K562 (cell line): ENCODE data around the gene GNAQ. TPM values are rescaled to one million over a fixed set of nuclear protein-coding genes. Genes with fewer than 3 reads are reported as not detected.

Experiments
- ATAC-seq: fragments of 200-7000 bp; cut with Tn5 transposase; 3 replicates; pipeline ENCODE4 v1.9.1; 2020; ENCODE audit warnings: moderate library complexity
- BruUV-seq: library from RNA; stranded (reverse); fragments of 400-500 nt; replicated peaks from 2 replicates; lab custom pipeline; 2021; lab: Mats Ljungman, UMichigan
- CTCF ChIA-PET: fragments of 300-600 bp; formaldehyde crosslinking; extraction: SDS; loops from one replicate; lab custom pipeline; 2021; ENCODE audit warnings: low intra/inter-chr PET ratio; lab: Yijun Ruan, JAX
- POLR2A ChIA-PET: fragments of 300-600, 350-650 bp; sonication (Branson Sonifier 250); formaldehyde crosslinking; extraction: SDS; loops from one replicate; lab custom pipeline; 2021; ENCODE audit warnings: antibody characterized with exemption, inconsistent platforms; lab: Yijun Ruan, JAX
- DNase-seq, 4 experiments: peaks; one replicate each; pipeline versions ENCODE4 v3.0.0 to v3.0.0-alpha.2; 2011 to 2018; ENCODE audit warnings: low spot score in 3 of 4, mixed read lengths in 3 of 4; ENCODE audit errors: extremely low read depth in 1 of 4
- FAIRE-seq: peaks from 2 replicates; lab custom pipeline; 2011; peaks lifted over from hg19 to GRCh38; lab: Jason Lieb, UNC
- H2AFZ ChIP-seq: 2 replicates; pipeline ENCODE4 v1.6.0; 2011; ENCODE audit warnings: low read depth, low read length, control low read depth, inconsistent platforms
- H3K27ac ChIP-seq: fragments of 200-600 bp; 3 replicates; pipeline ENCODE4 v1.8.0; 2011; ENCODE audit warnings: low read depth, mild to moderate bottlenecking, control low read depth, inconsistent platforms, low read length, moderate library complexity, mixed read lengths; ENCODE audit errors: extremely low read depth
- H3K27me3 ChIP-seq, 2 experiments: fragments of 300-600 bp in 1 of 2; 2 replicates in 1 of 2; 3 replicates in 1 of 2; pipeline versions ENCODE4 v1.6.0 to v1.8.0; 2011; ENCODE audit warnings: inconsistent platforms in 2 of 2, low read length in 2 of 2, mild to moderate bottlenecking in 1 of 2, mixed read lengths in 1 of 2, moderate library complexity in 1 of 2; ENCODE audit not compliant: control insufficient read depth in 2 of 2, insufficient read depth in 2 of 2
- H3K36me3 ChIP-seq: fragments of 300-600 bp; 3 replicates; pipeline ENCODE4 v1.8.0; 2011; ENCODE audit warnings: mild to moderate bottlenecking, low read length, inconsistent platforms; ENCODE audit not compliant: control insufficient read depth, insufficient read depth
- H3K4me1 ChIP-seq, 2 experiments: fragments of 200-600 bp in 1 of 2; replicated peaks in 1 of 2; 2 replicates in 1 of 2; 3 replicates in 1 of 2; pipeline versions ENCODE4 v1.5.1 to v1.8.0; 2011; ENCODE audit warnings: inconsistent platforms in 2 of 2, low read length in 2 of 2, mild to moderate bottlenecking in 1 of 2, mixed read lengths in 1 of 2, moderate library complexity in 1 of 2; ENCODE audit not compliant: control insufficient read depth in 2 of 2, insufficient read depth in 2 of 2
- H3K4me2 ChIP-seq: 2 replicates; pipeline ENCODE4 v1.6.1; 2011; ENCODE audit warnings: low read length, control low read depth, inconsistent platforms, mixed read lengths; ENCODE audit not compliant: insufficient read depth
- H3K4me3 ChIP-seq: fragments of 200-600 bp; sonication (generic), shearing (Covaris generic); 2 replicates; pipeline ENCODE4 v1.5.1; 2016; ENCODE audit warnings: control low read depth, inconsistent platforms
- H3K79me2 ChIP-seq: fragments of 200-600 bp; 3 replicates; pipeline ENCODE4 v1.8.0; 2011; ENCODE audit warnings: low read length, inconsistent platforms; ENCODE audit not compliant: control insufficient read depth, insufficient read depth
- H3K9ac ChIP-seq, 2 experiments: 2 replicates each; pipeline versions ENCODE4 v1.6.0 to v1.6.1; 2011; ENCODE audit warnings: low read depth in 2 of 2, low read length in 2 of 2, control low read depth in 1 of 2, inconsistent platforms in 1 of 2, mild to moderate bottlenecking in 1 of 2, mixed read lengths in 1 of 2; ENCODE audit not compliant: insufficient read depth in 1 of 2
- H3K9me1 ChIP-seq: one replicate; pipeline ENCODE4 v1.6.0; 2011; ENCODE audit warnings: inconsistent platforms, mild to moderate bottlenecking, low read length, moderate library complexity; ENCODE audit not compliant: control insufficient read depth, insufficient read depth
- H3K9me3 ChIP-seq: replicated peaks from 2 replicates; pipeline ENCODE4 v1.5.1; 2011; ENCODE audit warnings: low read depth, low read length, inconsistent platforms; ENCODE audit not compliant: control insufficient read depth, insufficient read depth
- H4K20me1 ChIP-seq: replicated peaks from 2 replicates; pipeline ENCODE4 v1.6.1; 2011; ENCODE audit warnings: low read length, inconsistent platforms, mixed read lengths; ENCODE audit not compliant: control insufficient read depth, insufficient read depth
- CHCHD3 ChIP-seq: fragments of 250-450 bp; sonication (Bioruptor Pico); IDR thresholded peaks from 2 replicates; pipeline ENCODE4 v2.1.2; 2022; ENCODE audit warnings: mild to moderate bottlenecking
- KDM4B ChIP-seq, 2 experiments: fragments of 450-650 bp in 1 of 2; sonication (generic) in 1 of 2; IDR thresholded peaks; 2 replicates each; pipeline ENCODE4 v1.6.1; 2016 to 2017; ENCODE audit warnings: borderline replicate concordance in 2 of 2, antibody characterized with exemption in 1 of 2, low read depth in 1 of 2, mild to moderate bottlenecking in 1 of 2
- NCOA6 ChIP-seq: fragments of 450-650 bp; IDR thresholded peaks from 2 replicates; pipeline ENCODE4 v1.6.1; 2017; ENCODE audit warnings: mild to moderate bottlenecking
- NELFE ChIP-seq: IDR thresholded peaks from 2 replicates; pipeline ENCODE4 v1.6.1; 2011; ENCODE audit warnings: mild to moderate bottlenecking; ENCODE audit not compliant: insufficient read depth, insufficient read length
- NFXL1 ChIP-seq: fragments of 450-650 bp; formaldehyde crosslinking; IDR thresholded peaks from 2 replicates; pipeline ENCODE4 v1.4.0; 2021; ENCODE audit warnings: mild to moderate bottlenecking
- NONO ChIP-seq, 2 experiments: fragments of 200-400 bp in 1 of 2; fragments of 450-650 bp in 1 of 2; formaldehyde crosslinking in 1 of 2; IDR thresholded peaks; 2 replicates each; pipeline ENCODE4 v1.6.1; 2017; ENCODE audit warnings: low read depth in 2 of 2, mild to moderate bottlenecking in 2 of 2, moderate library complexity in 2 of 2, low read length in 1 of 2
- ZNF41 ChIP-seq: fragments of 250-450 bp; sonication (Bioruptor Pico); conservative IDR thresholded peaks from 2 replicates; pipeline ENCODE4 v1.4.0; 2020; ENCODE audit warnings: mild to moderate bottlenecking
- WGBS: fragments of 100-300 bp; shearing (Covaris generic); methylation state at CpG from one replicate; pipeline ENCODE4 v1.1.6; 2016; ENCODE audit warnings: low coverage, mixed read lengths; ENCODE audit not compliant: insufficient coverage; ENCODE audit errors: missing lambda C conversion rate; 5-methylcytosine and 5-hydroxymethylcytosine counted together
- in situ Hi-C: fragments of 300-500 bp; cut with MboI; formaldehyde crosslinking; loops from 4 replicates; pipeline ENCODE4 v1.15.0; 2018; ENCODE audit warnings: inconsistent platforms, mixed read lengths
- intact Hi-C: fragments of 100-400 bp; cut with micrococcal nuclease; formaldehyde crosslinking; loops from 2 replicates; pipeline ENCODE4 v1.14.2; 2022
- polyA plus RNA-seq, 8 experiments: library from polyadenylated mRNA; depleted of rRNA in 4 of 8; stranded (reverse) in 5 of 8; unstranded in 3 of 8; fragments of >200 nt; fragmentation: Nextera tagmentation in 2 of 8; fragmentation: Illumina TruSeq in 1 of 8; extraction: Ambion mirVana in 2 of 8; extraction: Trizol in 1 of 8; gene quantifications; 2 replicates each; pipeline versions ENCODE4 v1.2.1 to v1.2.3, GENCODE V29; 2011 to 2014; ENCODE audit warnings: inconsistent platforms in 1 of 8, missing spikeins in 1 of 8
- total RNA-seq, 7 experiments: library from RNA; depleted of rRNA in 6 of 7; stranded (reverse); fragments of >200 nt in 6 of 7; fragmentation: Illumina TruSeq in 2 of 7; extraction: Trizol in 2 of 7; gene quantifications; 2 replicates each; pipeline versions ENCODE4 v1.2.1 to v1.2.3, GENCODE V29; 2011 to 2021; ENCODE audit warnings: low replicate concordance in 1 of 7
- TF ChIP-seq, protein P1 (sequence below): IDR thresholded peaks from 2 replicates; pipeline ENCODE4 v1.6.1; 2011; ENCODE audit not compliant: insufficient read length; ENCODE audit errors: extremely low read depth
- TF ChIP-seq, protein P2 (sequence below): fragments of 450-650 bp; IDR thresholded peaks from 2 replicates; pipeline ENCODE4 v1.6.1; 2016; ENCODE audit warnings: mild to moderate bottlenecking, moderate library complexity

Gene GNAQ
- total and polyA plus RNA-seq, 9 of the 15 experiments (the other 6 are each of a cell fraction or from before 2014, with no cell fraction given): 4.8 to 27.9 (median 17.5) TPM

DNA sequence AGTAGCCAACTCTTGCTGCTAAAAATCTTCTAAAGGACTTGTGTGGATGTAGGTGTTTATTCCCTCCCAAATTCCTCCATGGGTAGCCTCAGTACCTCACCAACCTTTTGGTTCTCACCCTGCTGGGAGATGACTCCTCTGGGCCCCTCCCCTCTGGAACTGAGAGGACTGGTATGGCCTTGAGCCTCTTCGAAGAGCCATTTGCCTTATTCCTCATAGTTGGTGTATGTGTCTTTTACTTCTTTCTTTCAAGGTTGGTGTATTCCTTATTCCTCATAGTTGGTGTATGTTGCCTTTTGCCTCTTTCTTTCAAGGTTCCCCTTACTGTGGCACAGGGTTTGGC is 48.3 kb downstream of the GNAQ start:
- Histone ChIP-seq H3K79me2 (peaks cover 84% of the 10 kb centered on the region), H3K27ac (no peak overlapping the region), H3K9me3 (no peaks in the 10 kb centered on the region), H3K36me3 (peaks cover 19% of the 10 kb centered on the region; the same call in 2 of the 3 replicates), H2AFZ (no peak overlapping the region), H3K9me1 (no peaks in the 10 kb centered on the region), H4K20me1 (0 out of 2 replicates have a peak, but pooled peaks cover 4% of the 10 kb centered on the region), H3K4me1 (peaks cover 18 to 50% of the 10 kb centered on the region in 2 experiments), H3K27me3 (no peaks in the 10 kb centered on the region), H3K4me2 (peak overlapping the region; percentile 25; the same call in 1 of the 2 replicates), H3K4me3 (no peak overlapping the region), H3K9ac (no peak overlapping the region)
- BruUV-seq: no TSS peak
- ChIA-PET CTCF (no interaction called here), POLR2A (no interaction called here)
- no peak for DNase-seq
- in situ Hi-C loops (loop anchor here (10.0 kb wide), 1 partner anchor 52 kb away; the partner anchor contains the start of gene GNAQ), intact Hi-C loops (no loop called here)
- FAIRE-seq: no peak
- ATAC-seq: 0 out of 3 replicates have a peak, but pooled peaks have one; percentile 20
- TF ChIP-seq, protein P1, sequence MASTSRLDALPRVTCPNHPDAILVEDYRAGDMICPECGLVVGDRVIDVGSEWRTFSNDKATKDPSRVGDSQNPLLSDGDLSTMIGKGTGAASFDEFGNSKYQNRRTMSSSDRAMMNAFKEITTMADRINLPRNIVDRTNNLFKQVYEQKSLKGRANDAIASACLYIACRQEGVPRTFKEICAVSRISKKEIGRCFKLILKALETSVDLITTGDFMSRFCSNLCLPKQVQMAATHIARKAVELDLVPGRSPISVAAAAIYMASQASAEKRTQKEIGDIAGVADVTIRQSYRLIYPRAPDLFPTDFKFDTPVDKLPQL: no peak
- TF ChIP-seq NFXL1 (CRISPR knock-in tag) (no peak), NCOA6 (no peak), ZNF41 (CRISPR knock-in tag) (no peak), CHCHD3 (CRISPR knock-in tag) (no peak), NELFE (no peak), NONO (IDR thresholded peaks at IDR 0.05; ENCODE audit: low read depth in 2 of 2, low read length in 1 of 2) (no peak), KDM4B (IDR thresholded peaks at IDR 0.05; ENCODE audit: borderline replicate concordance in 2 of 2, low read depth in 1 of 2) (no peak)
- TF ChIP-seq, protein P2, sequence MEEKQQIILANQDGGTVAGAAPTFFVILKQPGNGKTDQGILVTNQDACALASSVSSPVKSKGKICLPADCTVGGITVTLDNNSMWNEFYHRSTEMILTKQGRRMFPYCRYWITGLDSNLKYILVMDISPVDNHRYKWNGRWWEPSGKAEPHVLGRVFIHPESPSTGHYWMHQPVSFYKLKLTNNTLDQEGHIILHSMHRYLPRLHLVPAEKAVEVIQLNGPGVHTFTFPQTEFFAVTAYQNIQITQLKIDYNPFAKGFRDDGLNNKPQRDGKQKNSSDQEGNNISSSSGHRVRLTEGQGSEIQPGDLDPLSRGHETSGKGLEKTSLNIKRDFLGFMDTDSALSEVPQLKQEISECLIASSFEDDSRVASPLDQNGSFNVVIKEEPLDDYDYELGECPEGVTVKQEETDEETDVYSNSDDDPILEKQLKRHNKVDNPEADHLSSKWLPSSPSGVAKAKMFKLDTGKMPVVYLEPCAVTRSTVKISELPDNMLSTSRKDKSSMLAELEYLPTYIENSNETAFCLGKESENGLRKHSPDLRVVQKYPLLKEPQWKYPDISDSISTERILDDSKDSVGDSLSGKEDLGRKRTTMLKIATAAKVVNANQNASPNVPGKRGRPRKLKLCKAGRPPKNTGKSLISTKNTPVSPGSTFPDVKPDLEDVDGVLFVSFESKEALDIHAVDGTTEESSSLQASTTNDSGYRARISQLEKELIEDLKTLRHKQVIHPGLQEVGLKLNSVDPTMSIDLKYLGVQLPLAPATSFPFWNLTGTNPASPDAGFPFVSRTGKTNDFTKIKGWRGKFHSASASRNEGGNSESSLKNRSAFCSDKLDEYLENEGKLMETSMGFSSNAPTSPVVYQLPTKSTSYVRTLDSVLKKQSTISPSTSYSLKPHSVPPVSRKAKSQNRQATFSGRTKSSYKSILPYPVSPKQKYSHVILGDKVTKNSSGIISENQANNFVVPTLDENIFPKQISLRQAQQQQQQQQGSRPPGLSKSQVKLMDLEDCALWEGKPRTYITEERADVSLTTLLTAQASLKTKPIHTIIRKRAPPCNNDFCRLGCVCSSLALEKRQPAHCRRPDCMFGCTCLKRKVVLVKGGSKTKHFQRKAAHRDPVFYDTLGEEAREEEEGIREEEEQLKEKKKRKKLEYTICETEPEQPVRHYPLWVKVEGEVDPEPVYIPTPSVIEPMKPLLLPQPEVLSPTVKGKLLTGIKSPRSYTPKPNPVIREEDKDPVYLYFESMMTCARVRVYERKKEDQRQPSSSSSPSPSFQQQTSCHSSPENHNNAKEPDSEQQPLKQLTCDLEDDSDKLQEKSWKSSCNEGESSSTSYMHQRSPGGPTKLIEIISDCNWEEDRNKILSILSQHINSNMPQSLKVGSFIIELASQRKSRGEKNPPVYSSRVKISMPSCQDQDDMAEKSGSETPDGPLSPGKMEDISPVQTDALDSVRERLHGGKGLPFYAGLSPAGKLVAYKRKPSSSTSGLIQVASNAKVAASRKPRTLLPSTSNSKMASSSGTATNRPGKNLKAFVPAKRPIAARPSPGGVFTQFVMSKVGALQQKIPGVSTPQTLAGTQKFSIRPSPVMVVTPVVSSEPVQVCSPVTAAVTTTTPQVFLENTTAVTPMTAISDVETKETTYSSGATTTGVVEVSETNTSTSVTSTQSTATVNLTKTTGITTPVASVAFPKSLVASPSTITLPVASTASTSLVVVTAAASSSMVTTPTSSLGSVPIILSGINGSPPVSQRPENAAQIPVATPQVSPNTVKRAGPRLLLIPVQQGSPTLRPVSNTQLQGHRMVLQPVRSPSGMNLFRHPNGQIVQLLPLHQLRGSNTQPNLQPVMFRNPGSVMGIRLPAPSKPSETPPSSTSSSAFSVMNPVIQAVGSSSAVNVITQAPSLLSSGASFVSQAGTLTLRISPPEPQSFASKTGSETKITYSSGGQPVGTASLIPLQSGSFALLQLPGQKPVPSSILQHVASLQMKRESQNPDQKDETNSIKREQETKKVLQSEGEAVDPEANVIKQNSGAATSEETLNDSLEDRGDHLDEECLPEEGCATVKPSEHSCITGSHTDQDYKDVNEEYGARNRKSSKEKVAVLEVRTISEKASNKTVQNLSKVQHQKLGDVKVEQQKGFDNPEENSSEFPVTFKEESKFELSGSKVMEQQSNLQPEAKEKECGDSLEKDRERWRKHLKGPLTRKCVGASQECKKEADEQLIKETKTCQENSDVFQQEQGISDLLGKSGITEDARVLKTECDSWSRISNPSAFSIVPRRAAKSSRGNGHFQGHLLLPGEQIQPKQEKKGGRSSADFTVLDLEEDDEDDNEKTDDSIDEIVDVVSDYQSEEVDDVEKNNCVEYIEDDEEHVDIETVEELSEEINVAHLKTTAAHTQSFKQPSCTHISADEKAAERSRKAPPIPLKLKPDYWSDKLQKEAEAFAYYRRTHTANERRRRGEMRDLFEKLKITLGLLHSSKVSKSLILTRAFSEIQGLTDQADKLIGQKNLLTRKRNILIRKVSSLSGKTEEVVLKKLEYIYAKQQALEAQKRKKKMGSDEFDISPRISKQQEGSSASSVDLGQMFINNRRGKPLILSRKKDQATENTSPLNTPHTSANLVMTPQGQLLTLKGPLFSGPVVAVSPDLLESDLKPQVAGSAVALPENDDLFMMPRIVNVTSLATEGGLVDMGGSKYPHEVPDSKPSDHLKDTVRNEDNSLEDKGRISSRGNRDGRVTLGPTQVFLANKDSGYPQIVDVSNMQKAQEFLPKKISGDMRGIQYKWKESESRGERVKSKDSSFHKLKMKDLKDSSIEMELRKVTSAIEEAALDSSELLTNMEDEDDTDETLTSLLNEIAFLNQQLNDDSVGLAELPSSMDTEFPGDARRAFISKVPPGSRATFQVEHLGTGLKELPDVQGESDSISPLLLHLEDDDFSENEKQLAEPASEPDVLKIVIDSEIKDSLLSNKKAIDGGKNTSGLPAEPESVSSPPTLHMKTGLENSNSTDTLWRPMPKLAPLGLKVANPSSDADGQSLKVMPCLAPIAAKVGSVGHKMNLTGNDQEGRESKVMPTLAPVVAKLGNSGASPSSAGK: no peak
- WGBS: 80% methylated on average over 1 of the region's 1 CpG
